ENCODE data around the gene RBM23.

- TF ChIP-seq POLR2AphosphoS5 (IDR thresholded peaks at IDR 0.05; ENCODE audit: low read depth, low read length), result no peak
- no peak for TF ChIP-seq POLR2A (IDR thresholded peaks at IDR 0.05; ENCODE audit: low read depth, low read length)
These were observed 48.1 kb downstream of the RBM23 start for GRCh38 chr14:22870811-22871223.
